Measurements from ENCODE around the gene KIF5B. TPM values are rescaled to one million over a fixed set of nuclear protein-coding genes. Genes with fewer than 3 reads are reported as not detected.

KIF5B gene
- total and polyA plus RNA-seq, 2 experiments from 2014 or later, result 63.5 to 81.8 TPM

DNA sequence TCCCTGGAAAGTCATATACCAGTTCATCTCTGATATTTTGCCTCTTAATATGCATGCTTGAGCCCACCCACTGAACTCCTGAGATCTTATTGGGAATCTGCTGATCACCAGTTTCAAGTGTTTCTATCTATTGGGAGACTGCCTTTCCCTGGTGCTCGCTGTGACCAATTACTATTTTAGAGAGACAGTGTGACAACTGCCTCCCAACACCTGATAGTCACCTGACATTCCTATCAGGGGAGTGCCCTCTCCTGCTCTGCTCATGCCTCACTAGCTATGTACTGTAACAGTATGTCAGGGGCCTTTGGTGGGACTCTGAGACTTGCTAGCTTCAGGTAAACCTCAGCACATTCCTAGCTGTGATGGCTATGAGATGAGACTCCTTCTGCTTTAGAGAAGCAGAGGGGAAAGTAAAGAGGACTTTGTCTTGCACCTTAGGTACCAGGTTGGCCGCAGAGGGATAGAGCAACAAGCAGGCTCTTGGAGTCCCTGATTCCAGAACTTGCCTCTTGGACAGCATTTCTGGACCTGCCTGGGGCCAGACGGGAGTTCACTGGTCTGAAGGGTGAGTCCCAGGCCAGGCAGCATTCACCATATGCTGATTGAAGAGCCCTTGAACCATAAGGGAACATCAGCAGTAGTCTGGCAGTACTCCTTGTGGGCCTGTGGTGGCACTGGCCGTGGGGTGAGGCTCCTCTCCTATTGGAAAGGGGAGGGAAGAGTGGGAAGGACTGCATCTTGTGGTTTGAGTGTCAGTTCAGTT, 93.2 kb downstream of the KIF5B start:
- no peaks in the 10 kb centered on the region; the same call in 1 of the 2 replicates for H4K20me1 ChIP-seq (replicated peaks; ENCODE audit: insufficient read depth)
- H3K36me3 ChIP-seq (ENCODE audit: insufficient read depth), result no peaks in the 10 kb centered on the region
- H3F3A ChIP-seq (replicated peaks; ENCODE audit: low read depth), result no peaks in the 10 kb centered on the region
- no peak overlapping the region for H2AFZ ChIP-seq
- TF ChIP-seq, protein P1, sequence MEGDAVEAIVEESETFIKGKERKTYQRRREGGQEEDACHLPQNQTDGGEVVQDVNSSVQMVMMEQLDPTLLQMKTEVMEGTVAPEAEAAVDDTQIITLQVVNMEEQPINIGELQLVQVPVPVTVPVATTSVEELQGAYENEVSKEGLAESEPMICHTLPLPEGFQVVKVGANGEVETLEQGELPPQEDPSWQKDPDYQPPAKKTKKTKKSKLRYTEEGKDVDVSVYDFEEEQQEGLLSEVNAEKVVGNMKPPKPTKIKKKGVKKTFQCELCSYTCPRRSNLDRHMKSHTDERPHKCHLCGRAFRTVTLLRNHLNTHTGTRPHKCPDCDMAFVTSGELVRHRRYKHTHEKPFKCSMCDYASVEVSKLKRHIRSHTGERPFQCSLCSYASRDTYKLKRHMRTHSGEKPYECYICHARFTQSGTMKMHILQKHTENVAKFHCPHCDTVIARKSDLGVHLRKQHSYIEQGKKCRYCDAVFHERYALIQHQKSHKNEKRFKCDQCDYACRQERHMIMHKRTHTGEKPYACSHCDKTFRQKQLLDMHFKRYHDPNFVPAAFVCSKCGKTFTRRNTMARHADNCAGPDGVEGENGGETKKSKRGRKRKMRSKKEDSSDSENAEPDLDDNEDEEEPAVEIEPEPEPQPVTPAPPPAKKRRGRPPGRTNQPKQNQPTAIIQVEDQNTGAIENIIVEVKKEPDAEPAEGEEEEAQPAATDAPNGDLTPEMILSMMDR (conservative IDR thresholded peaks at IDR 0.05; ENCODE audit: low read depth in 2 of 2), result no peak
- TF ChIP-seq ZNF114 (CRISPR knock-in tag; IDR thresholded peaks at IDR 0.05), result no peak
- TF ChIP-seq, protein P2, sequence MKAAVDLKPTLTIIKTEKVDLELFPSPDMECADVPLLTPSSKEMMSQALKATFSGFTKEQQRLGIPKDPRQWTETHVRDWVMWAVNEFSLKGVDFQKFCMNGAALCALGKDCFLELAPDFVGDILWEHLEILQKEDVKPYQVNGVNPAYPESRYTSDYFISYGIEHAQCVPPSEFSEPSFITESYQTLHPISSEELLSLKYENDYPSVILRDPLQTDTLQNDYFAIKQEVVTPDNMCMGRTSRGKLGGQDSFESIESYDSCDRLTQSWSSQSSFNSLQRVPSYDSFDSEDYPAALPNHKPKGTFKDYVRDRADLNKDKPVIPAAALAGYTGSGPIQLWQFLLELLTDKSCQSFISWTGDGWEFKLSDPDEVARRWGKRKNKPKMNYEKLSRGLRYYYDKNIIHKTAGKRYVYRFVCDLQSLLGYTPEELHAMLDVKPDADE (IDR thresholded peaks at IDR 0.05), result no peak
- no peak for TF ChIP-seq EZH2phosphoT487 (IDR thresholded peaks at IDR 0.05; ENCODE audit: unreplicated experiment)
- TF ChIP-seq, protein P3, sequence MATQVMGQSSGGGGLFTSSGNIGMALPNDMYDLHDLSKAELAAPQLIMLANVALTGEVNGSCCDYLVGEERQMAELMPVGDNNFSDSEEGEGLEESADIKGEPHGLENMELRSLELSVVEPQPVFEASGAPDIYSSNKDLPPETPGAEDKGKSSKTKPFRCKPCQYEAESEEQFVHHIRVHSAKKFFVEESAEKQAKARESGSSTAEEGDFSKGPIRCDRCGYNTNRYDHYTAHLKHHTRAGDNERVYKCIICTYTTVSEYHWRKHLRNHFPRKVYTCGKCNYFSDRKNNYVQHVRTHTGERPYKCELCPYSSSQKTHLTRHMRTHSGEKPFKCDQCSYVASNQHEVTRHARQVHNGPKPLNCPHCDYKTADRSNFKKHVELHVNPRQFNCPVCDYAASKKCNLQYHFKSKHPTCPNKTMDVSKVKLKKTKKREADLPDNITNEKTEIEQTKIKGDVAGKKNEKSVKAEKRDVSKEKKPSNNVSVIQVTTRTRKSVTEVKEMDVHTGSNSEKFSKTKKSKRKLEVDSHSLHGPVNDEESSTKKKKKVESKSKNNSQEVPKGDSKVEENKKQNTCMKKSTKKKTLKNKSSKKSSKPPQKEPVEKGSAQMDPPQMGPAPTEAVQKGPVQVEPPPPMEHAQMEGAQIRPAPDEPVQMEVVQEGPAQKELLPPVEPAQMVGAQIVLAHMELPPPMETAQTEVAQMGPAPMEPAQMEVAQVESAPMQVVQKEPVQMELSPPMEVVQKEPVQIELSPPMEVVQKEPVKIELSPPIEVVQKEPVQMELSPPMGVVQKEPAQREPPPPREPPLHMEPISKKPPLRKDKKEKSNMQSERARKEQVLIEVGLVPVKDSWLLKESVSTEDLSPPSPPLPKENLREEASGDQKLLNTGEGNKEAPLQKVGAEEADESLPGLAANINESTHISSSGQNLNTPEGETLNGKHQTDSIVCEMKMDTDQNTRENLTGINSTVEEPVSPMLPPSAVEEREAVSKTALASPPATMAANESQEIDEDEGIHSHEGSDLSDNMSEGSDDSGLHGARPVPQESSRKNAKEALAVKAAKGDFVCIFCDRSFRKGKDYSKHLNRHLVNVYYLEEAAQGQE (IDR thresholded peaks at IDR 0.05; ENCODE audit: unreplicated experiment), result no peak
- TF ChIP-seq, protein P4, sequence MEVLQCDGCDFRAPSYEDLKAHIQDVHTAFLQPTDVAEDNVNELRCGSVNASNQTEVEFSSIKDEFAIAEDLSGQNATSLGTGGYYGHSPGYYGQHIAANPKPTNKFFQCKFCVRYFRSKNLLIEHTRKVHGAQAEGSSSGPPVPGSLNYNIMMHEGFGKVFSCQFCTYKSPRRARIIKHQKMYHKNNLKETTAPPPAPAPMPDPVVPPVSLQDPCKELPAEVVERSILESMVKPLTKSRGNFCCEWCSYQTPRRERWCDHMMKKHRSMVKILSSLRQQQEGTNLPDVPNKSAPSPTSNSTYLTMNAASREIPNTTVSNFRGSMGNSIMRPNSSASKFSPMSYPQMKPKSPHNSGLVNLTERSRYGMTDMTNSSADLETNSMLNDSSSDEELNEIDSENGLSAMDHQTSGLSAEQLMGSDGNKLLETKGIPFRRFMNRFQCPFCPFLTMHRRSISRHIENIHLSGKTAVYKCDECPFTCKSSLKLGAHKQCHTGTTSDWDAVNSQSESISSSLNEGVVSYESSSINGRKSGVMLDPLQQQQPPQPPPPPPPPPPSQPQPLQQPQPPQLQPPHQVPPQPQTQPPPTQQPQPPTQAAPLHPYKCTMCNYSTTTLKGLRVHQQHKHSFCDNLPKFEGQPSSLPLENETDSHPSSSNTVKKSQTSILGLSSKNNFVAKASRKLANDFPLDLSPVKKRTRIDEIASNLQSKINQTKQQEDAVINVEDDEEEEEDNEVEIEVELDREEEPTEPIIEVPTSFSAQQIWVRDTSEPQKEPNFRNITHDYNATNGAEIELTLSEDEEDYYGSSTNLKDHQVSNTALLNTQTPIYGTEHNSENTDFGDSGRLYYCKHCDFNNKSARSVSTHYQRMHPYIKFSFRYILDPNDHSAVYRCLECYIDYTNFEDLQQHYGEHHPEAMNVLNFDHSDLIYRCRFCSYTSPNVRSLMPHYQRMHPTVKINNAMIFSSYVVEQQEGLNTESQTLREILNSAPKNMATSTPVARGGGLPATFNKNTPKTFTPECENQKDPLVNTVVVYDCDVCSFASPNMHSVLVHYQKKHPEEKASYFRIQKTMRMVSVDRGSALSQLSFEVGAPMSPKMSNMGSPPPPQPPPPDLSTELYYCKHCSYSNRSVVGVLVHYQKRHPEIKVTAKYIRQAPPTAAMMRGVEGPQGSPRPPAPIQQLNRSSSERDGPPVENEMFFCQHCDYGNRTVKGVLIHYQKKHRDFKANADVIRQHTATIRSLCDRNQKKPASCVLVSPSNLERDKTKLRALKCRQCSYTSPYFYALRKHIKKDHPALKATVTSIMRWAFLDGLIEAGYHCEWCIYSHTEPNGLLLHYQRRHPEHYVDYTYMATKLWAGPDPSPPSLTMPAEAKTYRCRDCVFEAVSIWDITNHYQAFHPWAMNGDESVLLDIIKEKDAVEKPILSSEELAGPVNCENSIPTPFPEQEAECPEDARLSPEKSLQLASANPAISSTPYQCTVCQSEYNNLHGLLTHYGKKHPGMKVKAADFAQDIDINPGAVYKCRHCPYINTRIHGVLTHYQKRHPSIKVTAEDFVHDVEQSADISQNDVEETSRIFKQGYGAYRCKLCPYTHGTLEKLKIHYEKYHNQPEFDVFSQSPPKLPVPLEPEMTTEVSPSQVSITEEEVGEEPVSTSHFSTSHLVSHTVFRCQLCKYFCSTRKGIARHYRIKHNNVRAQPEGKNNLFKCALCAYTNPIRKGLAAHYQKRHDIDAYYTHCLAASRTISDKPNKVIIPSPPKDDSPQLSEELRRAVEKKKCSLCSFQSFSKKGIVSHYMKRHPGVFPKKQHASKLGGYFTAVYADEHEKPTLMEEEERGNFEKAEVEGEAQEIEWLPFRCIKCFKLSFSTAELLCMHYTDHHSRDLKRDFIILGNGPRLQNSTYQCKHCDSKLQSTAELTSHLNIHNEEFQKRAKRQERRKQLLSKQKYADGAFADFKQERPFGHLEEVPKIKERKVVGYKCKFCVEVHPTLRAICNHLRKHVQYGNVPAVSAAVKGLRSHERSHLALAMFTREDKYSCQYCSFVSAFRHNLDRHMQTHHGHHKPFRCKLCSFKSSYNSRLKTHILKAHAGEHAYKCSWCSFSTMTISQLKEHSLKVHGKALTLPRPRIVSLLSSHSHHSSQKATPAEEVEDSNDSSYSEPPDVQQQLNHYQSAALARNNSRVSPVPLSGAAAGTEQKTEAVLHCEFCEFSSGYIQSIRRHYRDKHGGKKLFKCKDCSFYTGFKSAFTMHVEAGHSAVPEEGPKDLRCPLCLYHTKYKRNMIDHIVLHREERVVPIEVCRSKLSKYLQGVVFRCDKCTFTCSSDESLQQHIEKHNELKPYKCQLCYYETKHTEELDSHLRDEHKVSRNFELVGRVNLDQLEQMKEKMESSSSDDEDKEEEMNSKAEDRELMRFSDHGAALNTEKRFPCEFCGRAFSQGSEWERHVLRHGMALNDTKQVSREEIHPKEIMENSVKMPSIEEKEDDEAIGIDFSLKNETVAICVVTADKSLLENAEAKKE (CRISPR knock-in tag; IDR thresholded peaks at IDR 0.05), result no peak
- no peak for TF ChIP-seq STAT1 (IDR thresholded peaks at IDR 0.05; ENCODE audit: unreplicated experiment)
- no peak for TF ChIP-seq POLR2AphosphoS5 (IDR thresholded peaks at IDR 0.05; ENCODE audit: low read depth)
- TF ChIP-seq ZNF331 (CRISPR knock-in tag; IDR thresholded peaks at IDR 0.05; ENCODE audit: low read depth), result no peak
- TF ChIP-seq CREB1 (CRISPR knock-in tag; IDR thresholded peaks at IDR 0.05; ENCODE audit: low read depth), result no peak
- no peak for TF ChIP-seq JUNB (IDR thresholded peaks at IDR 0.05; ENCODE audit: unreplicated experiment)
- TF ChIP-seq EZH2 (IDR thresholded peaks at IDR 0.05; ENCODE audit: low read depth, unreplicated experiment), result no peak
- TF ChIP-seq NANOG (IDR thresholded peaks at IDR 0.05; ENCODE audit: borderline replicate concordance), result no peak
- H3K79me2 ChIP-seq (replicated peaks; ENCODE audit: insufficient read depth), result no peaks in the 10 kb centered on the region
- no peak for DNase-seq (ENCODE audit: low spot score)
- H3K27me3 ChIP-seq (ENCODE audit: insufficient read depth), result no peaks in the 10 kb centered on the region
- Mint-ChIP-seq H3K27ac (peak overlapping the region; percentile 48), H3K4me1 (no peaks in the 10 kb centered on the region; the same call in 2 of the 3 replicates), H3K27me3 (ENCODE audit: insufficient read depth, low read depth, poor library complexity) (no peaks in the 10 kb centered on the region), H3K9me3 (no peaks in the 10 kb centered on the region), H3K36me3 (ENCODE audit: low read depth) (no peaks in the 10 kb centered on the region), H3K4me3 (no peak overlapping the region)
- 0 out of 2 replicates have a peak, but pooled peaks cover 2% of the 10 kb centered on the region for H3K9me2 ChIP-seq (ENCODE audit: insufficient read depth)
- H3K4me3 ChIP-seq, result no peak overlapping the region
- no peak overlapping the region for H3K4me2 ChIP-seq
- no peak overlapping the region for H3K27ac ChIP-seq (ENCODE audit: low read depth)
- no peaks in the 10 kb centered on the region for H3K4me1 ChIP-seq (ENCODE audit: insufficient read depth)
- no peak for ATAC-seq

All from GM23338 (cell line).